ENCODE measurements around the gene TMEM179.

DNA sequence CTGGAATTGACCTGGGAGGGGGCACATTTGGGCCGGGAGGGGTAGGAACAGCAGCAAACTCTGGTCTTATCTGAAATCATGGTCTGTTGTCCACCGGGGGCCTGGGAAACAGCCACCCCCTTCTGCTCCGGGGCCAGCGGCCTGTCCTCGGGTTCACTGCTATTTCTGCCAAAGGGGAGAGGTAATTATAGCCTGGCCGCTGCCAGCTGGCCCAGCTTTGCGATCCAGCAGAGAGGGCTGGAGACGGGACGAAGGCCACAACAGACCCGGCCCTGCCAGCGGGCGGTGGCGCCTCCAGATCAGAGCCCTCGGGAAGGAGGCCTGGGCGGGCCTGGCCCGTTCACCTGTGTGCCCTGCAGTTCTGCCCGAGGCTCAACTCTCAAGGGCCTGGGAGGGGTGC lies 25.1 kb downstream of the TMEM179 start, which contains the start of gene C14orf180:
- TF ChIP-seq, protein P1, sequence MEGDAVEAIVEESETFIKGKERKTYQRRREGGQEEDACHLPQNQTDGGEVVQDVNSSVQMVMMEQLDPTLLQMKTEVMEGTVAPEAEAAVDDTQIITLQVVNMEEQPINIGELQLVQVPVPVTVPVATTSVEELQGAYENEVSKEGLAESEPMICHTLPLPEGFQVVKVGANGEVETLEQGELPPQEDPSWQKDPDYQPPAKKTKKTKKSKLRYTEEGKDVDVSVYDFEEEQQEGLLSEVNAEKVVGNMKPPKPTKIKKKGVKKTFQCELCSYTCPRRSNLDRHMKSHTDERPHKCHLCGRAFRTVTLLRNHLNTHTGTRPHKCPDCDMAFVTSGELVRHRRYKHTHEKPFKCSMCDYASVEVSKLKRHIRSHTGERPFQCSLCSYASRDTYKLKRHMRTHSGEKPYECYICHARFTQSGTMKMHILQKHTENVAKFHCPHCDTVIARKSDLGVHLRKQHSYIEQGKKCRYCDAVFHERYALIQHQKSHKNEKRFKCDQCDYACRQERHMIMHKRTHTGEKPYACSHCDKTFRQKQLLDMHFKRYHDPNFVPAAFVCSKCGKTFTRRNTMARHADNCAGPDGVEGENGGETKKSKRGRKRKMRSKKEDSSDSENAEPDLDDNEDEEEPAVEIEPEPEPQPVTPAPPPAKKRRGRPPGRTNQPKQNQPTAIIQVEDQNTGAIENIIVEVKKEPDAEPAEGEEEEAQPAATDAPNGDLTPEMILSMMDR (IDR thresholded peaks at IDR 0.05) = no peak
- no peak for TF ChIP-seq POLR2A (IDR thresholded peaks at IDR 0.05)

Measured in lower leg skin (tissue), 3 donors.